ENCODE measurements around the gene ZNF217.
A peak's percentile ranks its signal among the peaks of the same experiment; 100 is the strongest.
"Not testable (repeated sequence)": the region's sequence is repeated elsewhere in the genome, so short reads cannot be mapped to it uniquely, and the experiment has no call there.

Gene ZNF217

GRCh38 chr20:53593466-53594007 is at the start of gene ZNF217:
ZNF217 (minus strand) TSS chr20:53593839; CDS start chr20:53582826, 11,013 bp downstream.
- peak; percentile 69 to 80 for DNase-seq

- DNase-seq = peak; percentile 60 to 68
Observed at GRCh38 chr20:53643031-53643832, 49.6 kb upstream of the ZNF217 start.

DNA sequence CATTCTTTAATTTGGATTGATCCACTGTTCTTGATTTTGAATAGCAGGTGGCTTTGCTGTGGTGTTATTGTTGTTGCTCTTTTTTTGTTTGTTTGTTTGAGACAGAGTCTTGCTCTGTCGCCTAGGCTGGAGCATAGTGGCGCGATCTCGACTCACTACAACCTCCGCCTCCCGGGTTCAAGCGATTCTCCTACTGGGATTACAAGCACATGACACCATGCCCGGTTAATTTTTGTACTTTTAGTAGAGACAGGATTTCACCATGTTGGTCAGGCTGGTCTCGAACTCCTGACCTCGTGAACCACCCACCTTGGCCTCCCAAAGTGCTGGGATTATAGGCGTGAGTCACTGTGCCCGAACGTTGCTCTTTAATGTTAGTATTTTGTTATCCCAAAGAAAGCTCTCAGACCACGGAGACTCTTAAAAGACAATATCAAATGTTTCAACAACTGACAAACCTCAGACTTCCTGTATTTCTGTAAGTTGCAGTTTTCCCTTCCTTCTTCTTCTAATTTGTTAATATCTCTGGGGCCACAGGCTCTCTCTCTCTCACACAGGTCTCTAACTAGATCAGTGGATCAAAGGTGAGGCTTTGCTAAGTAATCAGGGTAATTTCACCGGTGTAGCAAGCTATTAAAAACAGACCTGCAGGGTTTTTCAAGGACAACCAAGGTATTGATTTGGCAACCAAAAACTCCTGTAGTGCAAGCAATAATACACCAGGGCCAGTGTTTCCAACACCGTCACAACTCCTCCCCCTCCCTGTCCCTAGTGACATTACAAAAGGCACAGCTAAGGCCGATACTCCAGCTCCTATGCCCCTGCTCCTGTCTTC is 48.8 kb upstream of the ZNF217 start:
- peak; percentile 29 to 40 for DNase-seq

- no peak for DNase-seq
Observed at GRCh38 chr20:53639647-53640440, 46.2 kb upstream of the ZNF217 start.

DNA sequence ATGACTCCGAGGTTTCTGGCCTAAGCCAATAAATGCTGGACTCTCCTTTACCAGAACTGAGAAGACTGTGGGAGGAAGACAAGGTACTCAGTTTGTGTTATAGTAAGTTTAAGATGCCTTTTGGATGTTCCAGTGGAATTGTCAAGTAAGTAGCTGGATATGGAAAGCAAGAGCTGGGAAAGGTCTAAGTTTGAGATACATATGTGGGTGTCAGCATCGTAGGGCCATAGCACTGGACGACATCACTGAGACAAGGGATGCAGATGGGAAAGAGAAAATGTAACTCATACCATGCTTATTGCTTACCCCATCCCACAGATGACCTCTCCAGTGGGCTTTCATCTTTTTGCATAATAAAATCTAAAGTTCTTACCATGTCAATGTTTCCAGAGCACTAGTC is 45.5 kb upstream of the ZNF217 start:
- no peak for DNase-seq

DNA sequence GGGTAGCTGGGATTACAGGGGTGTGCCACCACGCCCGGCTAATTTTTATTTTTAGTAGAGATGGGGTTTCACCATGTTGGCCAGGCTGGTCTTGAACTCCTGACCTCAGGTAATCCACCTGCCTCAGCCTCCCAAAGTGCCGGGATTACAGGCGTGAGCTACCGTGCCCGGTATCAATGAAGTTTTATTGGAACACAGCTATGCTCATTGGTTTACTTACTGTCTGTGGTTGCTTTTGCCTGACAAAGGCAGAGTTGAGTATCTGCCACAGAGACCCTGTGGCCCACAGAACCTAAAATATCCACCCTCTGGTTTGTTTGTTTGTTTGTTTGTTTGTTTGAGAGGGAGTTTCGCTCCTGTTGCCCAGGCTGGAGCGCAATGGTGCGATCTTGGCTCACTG is 43.7 kb upstream of the ZNF217 start:
- DNase-seq = not testable (repeated sequence)

- DNase-seq = no peak
Observed at GRCh38 chr20:53636540-53637097, 43.0 kb upstream of the ZNF217 start.

- DNase-seq = no peak
Observed at GRCh38 chr20:53635221-53635620, 41.6 kb upstream of the ZNF217 start.

- no peak for DNase-seq
Observed at GRCh38 chr20:53631909-53632662, 38.4 kb upstream of the ZNF217 start.

DNA sequence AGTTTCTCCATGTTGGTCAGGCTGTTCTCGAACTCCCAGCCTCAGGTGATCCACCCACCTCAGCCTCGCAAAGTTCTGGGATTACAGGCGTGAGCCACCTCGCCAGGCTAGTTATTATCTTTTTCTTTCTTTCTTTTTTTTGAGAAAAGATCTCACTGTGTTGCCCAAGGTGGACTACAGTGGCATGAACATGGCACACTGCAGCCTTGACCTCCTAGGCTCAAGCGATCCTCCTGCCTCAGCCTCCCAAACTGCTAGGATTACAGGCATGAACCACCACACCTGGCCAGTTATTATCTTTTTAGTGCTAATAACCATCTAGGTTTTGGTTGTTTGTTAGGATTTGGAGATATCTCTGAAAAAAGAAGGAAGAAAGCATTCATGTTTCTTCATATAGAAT is 35.8 kb upstream of the ZNF217 start:
- DNase-seq = no peak

- DNase-seq = not testable (repeated sequence)
Observed at GRCh38 chr20:53628758-53629157, 35.1 kb upstream of the ZNF217 start.

- no peak for DNase-seq
Observed at GRCh38 chr20:53628076-53628475, 34.4 kb upstream of the ZNF217 start.

DNA sequence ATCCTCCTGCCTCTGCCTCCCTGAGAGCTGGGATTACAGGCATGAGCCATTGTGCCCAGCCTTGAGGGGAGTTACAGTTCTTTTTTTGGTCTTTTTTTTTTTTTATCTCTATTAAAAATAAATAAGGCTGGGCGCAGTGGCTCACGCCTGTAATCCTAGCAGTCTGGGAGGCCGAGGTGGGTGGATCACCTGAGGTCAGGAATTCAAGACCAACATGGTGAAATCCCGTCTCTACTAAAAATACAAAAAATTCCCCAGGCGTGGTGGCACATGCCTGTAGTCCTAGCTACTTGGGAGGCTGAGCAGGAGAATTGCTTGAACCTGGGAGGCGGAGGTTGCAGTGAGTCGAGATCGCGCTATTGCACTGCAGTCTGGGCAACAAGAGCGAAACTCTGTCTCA is 33.4 kb upstream of the ZNF217 start:
- not testable (repeated sequence) for DNase-seq

GRCh38 chr20:53626584-53626983 is 32.9 kb upstream of the ZNF217 start:
- DNase-seq = no peak

DNA sequence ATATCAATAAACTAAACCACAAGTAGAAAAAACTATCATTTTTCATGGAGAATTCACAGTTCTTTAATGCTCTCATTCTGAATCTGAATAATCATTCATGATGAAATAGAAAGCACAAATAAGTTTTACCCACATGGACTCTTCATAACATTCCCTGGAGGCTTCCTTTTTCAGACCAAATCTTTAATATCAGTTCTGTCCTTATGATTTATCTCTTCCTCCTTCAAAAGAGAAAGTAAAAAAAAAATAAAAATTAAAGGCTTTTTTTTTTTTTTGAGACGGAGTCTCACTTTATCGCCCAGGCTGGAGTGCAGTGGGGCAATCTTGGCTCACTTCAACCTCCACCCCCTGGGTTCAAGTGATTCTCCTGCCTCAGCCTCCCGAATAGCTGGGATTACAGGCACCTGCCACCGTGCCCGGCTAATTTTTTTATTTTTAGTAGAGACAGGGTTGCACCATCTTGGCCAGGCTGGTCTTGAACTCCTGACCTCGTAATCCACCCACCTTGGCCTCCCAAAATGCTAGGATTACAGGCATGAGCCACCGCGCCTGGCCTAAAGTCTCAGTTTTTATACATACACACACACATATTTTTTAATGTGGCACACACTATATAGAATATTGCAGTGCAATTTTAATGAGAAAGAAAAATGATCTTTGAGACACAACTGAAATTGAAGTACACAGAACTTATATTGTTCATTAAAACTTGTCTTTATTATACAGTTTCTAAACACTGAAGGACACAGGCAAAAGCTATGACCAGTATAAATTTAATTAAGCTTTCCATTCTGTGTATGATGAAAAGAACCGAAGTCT is 31.9 kb upstream of the ZNF217 start:
- DNase-seq = no peak

DNA sequence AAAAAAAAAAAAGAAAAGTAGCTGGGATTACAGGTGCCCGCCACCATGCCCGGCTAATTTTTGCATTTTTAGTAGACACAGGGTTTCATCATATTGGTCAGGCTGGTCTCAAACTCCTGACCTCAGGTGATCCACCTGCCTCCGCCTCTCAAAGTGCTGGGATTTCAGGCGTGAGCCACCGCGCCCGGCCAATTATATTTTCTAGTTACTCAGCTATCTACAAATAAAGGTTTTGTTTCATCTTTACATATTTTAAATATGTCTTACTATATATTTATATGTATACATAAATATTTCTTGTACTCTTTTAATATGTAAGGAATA is 31.2 kb upstream of the ZNF217 start:
- DNase-seq = not testable (repeated sequence)

DNA sequence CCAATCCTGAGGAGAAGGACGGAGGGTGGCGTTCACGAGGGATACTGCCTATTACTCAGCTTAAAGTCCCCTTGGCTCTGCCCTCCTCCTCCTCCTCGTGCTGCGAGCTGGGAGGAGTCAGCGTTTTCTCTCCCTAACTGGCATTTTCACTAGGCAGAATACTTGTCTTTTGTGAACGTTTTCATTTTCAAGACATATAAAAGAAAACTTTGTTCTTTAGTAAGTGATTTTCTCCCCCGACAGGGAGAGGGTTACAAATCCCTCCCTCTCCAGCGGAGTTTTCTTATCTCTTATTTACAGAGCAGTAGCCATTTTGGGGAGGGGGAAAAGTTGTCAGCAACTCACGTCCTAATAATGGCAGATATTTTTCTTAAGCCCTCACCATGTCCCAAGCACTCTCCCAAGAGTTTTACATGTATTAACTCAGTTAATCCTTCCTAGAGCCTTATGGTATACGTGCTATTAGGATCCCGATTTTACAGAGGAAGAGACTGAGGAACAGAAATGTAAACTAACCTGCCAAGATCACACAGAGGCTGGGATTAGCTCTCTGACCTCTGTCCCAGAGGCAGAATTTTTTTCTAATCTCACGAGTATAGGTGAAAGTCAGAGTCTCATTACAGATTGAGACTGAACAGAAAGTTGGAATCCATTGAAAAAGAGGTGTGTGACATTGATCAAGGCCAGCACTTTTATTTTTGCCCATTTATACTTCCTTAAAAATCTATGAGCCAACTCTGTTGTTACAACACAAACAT is 30.0 kb upstream of the ZNF217 start:
- DNase-seq = peak; percentile 47 to 54

GRCh38 chr20:53623134-53623453 is 29.5 kb upstream of the ZNF217 start:
- DNase-seq = no peak

- no peak for DNase-seq
Observed at GRCh38 chr20:53622247-53623133, 28.9 kb upstream of the ZNF217 start.
